Glomerular endothelial cell (primary cell): ENCODE data around the gene SNAP47. TPM values are rescaled to one million over a fixed set of nuclear protein-coding genes. Genes with fewer than 3 reads are reported as not detected.

Experiments
- DNase-seq: peaks from one replicate; pipeline ENCODE4 v3.0.0-alpha.2; 2011; ENCODE audit warnings: low read depth, low spot score; ENCODE audit errors: extremely low read depth
- total RNA-seq: library from RNA; depleted of rRNA; stranded (reverse); fragments of >200 nt; gene quantifications from 2 replicates; pipeline ENCODE4 v1.2.3, GENCODE V29; 2015

The SNAP47 gene
- total RNA-seq, 1 donor from 2014 or later: 30.9 TPM

DNA sequence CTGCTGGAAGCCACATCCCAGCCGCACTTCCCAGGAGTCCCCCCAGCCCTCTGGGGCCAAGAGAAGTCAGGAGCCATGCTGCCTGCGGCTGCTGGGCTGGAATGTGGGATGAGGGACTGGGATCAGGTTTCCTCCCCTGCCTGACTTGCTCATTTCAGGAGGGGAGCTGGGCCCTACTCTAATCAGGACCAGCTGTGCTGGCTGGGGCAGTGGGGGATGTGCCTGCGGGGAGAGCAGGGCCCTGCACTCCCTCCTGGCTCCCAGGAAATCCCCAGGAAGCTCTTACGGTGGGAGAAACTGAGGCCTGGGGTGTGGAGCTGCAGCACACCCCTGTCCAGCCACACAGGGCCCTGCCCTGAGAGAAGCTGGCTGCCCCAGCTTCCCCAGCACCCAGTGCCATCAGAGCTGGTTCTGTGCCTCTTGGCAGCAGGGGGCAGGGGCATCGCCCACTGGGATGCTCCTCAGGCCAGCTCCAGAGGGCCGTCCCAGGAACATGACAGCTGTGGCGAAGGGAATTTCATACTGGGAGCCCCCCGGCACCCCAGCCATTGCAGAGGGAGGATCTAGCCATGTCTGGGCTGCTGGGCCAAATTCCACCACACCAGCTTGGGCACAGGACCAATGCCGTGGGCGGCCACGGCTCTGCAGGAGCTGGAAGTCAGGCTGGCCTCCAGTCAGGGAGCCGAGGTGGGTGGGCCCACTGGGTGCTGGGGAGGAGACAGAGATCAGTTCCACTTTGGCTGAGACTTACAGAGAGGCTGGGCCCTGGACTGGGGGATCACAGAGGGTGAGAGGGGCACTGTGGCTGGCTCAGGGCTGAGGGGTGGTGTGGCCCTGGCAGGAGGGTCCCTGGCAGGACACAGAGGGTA lies 58.9 kb downstream of the SNAP47 start:
- no peak for DNase-seq

DNA sequence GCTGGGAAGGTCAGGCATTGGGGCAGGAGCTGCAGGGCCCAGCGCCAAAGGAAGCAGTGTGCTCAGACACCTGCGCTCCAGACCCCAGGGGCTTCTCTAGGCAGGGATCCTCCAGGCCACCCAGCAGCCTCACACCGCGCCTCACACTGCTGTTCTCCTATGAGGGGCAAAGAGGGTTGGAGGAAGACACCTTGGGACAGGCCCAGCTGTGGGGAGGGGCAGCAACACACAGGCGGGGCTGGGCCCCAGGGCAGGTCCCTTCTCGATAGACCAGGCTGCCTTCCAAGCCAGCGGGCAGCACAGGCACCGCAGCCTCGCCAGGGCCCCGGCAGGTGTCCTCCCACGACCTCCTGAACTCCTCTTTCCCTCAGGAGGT lies 59.6 kb downstream of the SNAP47 start:
- no peak for DNase-seq

DNA sequence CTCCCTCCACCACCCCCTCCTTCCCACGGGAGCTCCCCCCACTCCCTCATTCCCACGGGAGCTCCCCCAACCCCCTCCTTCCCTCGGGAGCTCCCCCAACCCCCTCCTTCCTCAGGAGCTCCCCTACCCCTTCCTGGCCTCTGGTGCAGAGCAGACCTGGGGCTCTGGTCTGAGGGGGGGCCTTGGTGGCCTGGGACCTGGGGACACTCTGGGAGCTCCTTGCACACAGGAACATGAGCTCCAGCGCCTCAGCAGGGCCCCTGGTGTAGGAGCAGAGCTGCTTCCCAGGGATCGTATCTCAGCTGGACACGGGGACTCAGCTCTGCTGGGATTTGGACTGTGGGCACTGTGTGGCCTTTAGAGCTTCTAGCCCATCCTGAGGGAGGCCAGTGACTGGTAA lies 60.5 kb downstream of the SNAP47 start:
- no peak for DNase-seq

DNA sequence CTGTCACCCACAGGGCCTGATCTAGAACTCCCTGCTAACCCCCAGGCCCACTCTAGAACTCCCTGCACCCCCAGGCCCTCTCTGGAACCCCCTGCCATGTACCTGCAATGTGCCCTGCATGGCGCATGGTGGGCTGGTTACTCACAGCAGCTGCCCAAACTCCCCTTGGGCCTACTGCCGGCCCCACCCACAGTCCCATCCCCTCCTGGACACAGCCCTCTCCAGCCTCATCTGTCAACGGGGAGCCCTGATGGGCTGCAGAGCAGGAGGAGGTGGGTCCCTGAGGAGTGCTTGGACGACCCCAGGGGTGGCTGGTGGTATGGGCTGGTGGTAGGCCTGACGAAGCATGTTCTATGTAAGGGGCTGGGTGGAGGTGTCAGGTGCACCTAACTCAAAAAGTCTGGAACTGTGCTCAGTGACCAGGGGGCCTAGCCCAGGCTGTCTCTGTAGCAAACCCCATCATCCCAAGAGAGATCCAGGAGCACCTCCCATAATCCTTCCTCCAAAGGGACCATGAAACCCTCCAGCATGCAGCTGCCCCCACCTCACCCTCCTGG lies 61.2 kb downstream of the SNAP47 start:
- DNase-seq: no peak

- DNase-seq: no peak
Observed at GRCh38 chr1:227797144-227797543, 61.9 kb downstream of the SNAP47 start.

DNA sequence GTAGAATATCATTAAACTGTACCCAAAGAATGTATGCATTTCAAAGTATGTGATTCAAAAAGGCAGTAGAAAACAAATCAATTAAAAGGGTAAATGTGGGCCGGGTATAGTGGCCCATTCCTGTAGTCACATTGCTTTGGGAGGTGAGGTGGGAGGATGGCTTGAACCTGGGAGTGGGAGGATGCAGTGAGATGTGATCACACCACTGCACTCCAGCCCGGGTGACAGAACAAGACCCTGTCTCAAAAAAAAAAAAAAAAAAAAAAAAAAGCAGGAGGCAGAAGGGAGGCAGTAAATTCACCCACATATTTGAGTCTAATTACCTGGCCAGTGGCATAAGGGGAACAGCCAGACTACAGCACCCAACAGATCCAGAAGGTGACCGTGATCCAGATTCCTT lies 62.4 kb downstream of the SNAP47 start:
- no peak for DNase-seq

DNA sequence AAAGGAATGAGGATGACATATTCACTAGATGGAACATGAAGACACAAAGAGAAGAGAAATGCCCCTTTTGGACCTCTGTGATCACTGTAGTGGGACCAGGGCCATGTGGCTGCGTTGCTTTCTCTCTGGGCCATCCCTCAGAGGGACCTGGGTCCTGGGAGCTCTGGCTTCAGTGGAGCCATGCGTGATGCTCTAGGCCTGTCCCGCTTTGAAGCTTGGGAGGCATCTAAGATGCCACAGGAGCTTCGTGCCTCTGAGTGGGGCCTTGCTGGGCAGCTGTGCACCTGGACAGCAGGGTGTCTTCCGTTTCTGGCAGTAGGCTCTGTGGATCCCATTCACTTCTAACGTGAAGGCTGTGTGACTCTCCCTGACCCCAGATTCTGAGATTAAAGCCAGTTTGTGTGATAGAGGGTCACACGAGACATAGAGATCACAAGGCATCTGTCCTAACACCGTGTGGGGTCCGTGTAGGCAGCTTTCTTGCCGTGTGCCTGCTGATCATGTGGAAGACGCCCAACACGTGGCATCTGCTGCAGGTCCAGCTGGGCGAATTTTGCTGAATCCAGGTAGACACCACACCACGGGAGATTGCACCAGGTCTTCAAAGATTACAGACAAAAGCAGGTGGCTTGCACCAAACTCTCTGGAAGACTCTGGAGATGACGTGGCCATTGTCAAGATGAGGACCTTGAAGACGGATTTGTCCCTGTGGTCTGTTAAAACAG lies 63.0 kb downstream of the SNAP47 start:
- no peak for DNase-seq

DNA sequence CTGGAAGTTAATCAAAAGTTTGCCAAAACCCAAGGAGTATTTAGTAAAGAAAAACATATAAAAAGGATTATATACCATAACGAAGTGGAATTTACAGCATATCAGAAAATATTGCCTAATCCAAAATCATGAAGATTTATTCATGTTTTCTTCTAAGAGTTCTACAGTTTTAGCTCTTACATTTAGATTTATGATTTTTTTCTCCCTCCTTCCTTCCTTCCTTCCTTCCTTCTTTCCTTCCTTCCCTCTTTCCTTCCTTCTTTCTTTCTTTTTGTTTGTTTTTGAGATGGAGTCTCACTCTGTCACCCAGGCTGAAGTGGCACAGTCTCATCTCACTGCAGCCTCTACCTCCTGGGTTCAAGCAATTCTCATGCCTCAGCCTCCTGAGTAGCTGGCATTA lies 64.5 kb downstream of the SNAP47 start:
- no peak for DNase-seq

GRCh38 chr1:227803933-227804332 lies 68.7 kb downstream of the SNAP47 start:
- DNase-seq: no peak

DNA sequence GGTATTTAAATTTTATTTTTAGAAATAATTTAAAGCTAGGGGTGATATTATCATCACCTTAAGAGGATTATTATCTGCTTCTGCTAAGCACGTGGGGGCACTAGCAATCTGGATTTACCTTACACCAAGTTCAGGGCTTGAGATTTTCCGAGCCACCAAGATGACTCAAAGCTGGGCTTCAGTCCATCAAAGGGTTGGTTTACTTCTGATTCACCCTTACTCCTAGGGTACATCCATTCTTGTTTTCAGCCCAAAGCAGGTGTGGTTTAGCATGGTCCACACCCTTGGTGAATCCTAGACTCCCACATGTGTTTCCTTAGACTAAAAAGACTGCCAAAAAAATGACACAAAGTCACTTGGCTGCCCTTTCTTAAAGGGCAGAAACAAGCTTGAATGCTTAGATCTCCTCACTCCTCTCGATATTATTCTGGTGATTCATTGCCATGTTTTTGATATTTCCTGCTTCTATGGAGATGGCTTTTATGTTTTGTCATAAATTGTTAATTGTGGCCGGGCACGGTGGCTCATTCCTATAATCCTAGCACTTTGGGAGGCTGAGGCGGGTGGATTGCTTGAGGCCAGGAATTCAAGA lies 70.5 kb downstream of the SNAP47 start:
- DNase-seq: no peak

DNA sequence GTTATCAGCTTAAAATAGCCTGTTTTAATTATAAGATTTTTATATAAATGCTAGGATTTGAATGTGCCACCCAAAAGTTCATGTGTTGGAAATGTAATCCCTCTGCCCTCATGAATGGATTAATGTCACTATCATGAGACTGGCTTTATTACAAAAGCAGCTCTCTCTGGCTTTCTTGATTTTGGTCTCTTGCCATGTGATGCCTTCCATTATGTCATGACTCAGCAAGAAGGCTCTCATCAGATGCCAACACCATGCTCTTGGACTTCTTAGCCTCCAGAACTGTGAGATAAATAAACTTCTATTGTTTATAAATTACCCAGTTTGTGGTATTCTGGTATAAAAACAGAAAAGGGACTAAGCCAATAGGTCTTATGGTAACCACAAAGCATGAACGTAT lies 73.3 kb downstream of the SNAP47 start:
- DNase-seq: no peak

GRCh38 chr1:227809026-227809425 lies 73.8 kb downstream of the SNAP47 start:
- DNase-seq: no peak

DNA sequence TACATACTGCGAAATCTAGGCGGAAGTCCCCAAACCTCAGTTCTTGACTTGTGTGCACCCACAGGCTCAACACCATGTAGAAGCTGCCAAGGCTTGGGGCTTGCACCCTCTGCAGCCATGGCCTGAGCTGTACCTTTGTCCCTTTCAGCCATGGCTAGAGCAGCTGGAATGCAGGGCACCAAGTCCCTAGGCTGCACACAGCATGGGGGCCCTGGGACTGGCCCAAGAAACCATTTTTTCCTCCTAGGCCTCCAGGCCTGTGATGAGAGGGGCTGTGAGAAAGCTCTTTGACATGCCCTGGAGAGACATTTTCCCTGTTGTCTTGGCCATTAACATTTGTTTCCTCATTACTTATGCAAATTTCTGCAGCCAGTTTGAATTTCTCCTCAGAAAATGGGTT lies 78.7 kb downstream of the SNAP47 start:
- no peak for DNase-seq

DNA sequence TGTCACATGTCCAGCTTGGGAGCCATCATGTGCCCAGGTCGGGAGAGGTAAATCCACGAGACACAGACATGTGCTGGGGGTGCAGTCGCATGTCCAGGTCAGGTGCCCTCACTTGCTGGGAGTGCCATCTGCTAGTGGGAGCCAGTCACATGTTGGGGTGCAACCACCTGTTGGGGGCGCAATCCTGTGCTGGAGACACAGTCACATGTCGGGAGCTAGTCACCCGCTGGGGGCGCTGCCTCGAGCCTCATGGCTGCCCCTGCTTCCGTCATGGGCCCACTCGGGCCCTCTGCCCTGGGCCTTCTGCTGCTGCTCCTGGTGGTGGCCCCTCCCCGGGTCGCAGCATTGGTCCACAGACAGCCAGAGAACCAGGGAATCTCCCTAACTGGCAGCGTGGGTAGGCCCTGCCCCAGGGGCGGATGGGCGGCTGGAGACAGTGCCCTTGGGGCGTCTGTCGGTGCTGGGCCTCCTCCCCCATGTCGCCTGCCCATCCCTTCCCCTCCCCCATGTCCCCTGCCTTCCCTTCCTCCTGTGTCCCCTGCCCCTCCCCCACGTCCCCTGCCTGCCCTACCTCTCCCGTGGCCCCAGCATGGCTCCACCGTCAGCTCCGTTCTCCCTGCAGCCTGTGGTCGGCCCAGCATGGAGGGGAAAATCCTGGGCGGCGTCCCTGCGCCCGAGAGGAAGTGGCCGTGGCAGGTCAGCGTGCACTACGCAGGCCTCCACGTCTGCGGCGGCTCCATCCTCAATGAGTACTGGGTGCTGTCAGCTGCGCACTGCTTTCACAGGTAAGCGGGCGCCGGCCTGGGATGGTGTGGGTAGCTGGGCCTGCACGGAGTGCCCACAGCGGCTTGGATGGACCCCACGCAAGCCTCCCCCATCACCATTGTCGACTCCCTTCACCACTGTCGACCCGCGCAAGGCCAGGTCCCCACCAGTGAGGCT lies 80.5 kb downstream of the SNAP47 start, which contains the start of gene PRSS38:
Gene PRSS38, plus strand, starts transcription at position 208 of the 942 bp plus-strand sequence. Its CDS starts 42 bp downstream, at position 250.
- DNase-seq: no peak

DNA sequence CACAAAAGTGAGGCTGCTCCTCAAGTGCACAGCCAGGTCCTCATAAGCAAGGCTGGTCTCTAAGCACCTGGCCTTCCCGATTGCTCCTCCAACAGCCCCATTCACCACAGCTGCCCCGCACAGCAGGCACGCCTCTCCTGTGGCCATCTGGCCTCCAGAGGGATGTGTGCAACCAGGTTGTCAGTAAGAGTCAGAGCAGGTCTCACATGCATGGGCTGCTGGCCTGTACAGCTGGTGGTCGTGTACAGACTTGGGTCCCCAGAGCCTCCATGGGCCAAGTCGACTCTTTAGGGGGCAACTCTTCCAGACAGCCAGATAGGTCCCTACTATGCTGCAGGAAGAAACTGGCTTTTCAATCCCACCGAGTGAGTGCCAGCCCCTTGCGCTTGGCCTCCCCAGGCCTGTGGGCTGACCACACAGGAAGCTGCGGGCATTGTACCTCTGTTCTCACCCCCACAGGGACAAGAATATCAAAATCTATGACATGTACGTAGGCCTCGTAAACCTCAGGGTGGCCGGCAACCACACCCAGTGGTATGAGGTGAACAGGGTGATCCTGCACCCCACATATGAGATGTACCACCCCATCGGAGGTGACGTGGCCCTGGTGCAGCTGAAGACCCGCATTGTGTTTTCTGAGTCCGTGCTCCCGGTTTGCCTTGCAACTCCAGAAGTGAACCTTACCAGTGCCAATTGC lies 81.7 kb downstream of the SNAP47 start:
- DNase-seq: no peak

DNA sequence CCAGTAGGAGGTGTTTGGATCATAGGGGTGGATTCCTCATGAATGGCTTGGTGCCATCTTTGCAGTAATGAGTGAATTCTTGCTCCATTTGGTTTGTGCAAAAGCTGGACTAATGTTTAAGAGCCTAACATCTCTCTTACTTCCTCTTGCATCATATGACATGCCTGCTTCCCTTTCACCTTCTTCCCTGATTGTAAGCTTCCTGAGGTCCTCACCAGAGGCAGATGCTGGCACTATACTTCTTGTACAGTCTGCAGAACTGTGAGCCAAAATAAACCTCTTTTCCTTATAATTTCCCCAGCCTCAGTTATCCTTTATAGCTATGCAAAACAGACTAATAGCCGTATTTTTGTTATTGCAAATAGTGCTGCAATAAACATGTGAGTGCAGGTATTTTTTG lies 88.3 kb downstream of the SNAP47 start:
- no peak for DNase-seq

DNA sequence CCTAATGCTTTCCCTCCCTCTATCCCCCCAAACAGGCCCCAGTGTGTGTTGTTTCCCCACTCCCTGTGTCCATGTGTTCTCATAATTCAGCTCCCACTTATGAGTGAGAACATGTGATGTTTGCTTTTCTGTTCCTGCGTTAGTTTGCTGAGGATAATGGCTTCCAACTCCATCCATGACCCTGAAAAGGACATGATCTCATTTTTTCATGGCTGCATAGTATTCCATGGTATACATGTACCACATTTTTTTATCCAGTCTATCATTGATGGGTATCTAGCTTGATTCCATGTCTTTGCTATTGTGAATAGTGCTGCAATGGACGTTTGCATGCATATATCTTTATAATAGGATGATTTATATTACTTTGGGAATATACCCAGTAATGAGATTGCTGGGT lies 89.0 kb downstream of the SNAP47 start:
- no peak for DNase-seq

- no peak for DNase-seq
Observed at GRCh38 chr1:227828786-227829185, 93.6 kb downstream of the SNAP47 start.
